GM21390 (cell line): Measurements from ENCODE around the gene HRH4.

ENCODE experiments used
- ATAC-seq: cut with Tn5 transposase; IDR thresholded peaks from one replicate; pipeline ENCODE4 v1.9.1; 2021; ENCODE audit not compliant: unreplicated experiment

The HRH4 gene

DNA sequence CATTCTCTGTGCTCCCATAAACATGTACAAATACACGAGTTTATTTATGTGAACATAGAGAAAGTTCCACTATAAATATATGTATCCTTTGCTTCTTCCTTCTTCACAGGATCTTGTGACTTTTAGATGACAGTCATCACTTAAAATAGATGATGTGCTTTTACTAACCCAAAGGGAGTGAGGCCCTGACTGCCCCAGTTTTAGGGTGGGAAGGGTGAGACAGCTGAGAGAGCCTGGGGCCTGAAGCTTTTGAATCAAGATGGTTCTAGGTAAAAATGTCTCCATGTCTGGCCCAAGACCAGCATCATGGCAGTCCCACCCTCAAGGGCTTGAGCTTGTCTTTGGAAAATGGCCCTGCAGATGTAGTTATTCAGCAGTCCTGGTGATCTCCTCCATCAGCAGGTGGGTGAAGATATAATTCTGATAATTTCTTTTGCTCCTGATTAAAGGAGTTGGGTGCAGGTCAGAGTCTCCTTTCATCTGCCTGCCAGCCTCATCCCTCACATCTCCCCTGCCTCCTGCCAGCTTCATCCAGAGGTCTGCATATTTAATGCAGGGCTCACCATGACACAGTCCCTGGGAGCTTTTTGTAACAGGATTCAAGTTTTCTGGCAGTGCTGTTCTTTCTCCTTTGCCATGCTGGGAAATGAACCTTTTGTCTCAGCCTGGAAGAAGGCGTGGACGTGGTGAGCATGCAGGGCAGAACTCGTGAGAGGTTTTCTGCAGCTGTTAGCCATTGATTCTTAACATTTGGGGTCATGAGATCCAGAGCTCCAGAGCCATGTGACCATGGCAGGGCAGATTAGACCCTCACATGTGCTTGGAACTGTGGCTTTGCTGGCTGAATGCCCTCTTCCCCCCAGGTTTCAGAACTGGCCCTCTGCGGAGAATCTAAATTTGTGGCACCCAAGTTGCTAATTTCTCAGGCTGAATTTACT is 2.7 kb downstream of the HRH4 start:
- ATAC-seq = no peak

- ATAC-seq = no peak
These were observed 5.0 kb downstream of the HRH4 start for GRCh38 chr18:24465486-24465885.

DNA sequence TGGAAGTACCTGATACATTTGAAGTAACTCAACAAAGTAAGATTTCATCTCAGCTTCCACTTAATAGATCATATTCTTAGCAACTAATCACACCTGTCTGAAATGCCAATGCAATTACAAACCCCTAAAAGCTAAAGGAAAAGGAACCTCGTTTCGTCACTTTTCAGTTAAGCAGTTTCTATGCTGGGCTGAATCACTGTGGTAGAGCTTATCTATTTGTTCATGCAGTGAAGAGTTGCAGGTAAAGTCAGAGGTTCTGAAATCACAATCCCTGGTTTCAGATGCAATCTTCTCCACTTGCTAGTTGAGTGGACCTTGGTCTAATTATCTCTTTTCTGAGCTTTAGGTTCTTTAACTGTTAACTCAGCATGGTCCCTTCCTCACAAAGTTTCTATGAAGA is 6.3 kb downstream of the HRH4 start:
- no peak for ATAC-seq

GRCh38 chr18:24470022-24470618 is 9.7 kb downstream of the HRH4 start:
- ATAC-seq = no peak

DNA sequence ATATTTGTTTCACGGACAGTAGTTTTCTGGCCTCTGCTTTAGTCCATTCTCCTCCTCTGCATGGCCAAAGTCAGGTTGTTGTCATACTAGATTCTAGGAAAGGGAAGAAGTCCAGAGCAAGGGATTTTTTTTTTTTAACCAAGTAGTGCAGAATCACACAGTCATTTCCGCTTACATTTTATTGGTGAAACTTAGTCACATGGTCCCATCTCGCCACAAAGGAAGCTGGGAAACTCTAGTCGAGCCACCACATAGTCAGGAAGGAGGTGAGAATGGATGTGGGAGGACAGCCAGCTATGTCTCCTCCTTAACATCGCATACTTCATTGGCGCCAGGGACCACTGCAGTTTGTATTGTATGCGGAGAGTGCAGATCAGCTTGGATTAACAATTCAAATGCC is 10.4 kb downstream of the HRH4 start:
- ATAC-seq = no peak

GRCh38 chr18:24472591-24472990 is 12.2 kb downstream of the HRH4 start:
- ATAC-seq = no peak

DNA sequence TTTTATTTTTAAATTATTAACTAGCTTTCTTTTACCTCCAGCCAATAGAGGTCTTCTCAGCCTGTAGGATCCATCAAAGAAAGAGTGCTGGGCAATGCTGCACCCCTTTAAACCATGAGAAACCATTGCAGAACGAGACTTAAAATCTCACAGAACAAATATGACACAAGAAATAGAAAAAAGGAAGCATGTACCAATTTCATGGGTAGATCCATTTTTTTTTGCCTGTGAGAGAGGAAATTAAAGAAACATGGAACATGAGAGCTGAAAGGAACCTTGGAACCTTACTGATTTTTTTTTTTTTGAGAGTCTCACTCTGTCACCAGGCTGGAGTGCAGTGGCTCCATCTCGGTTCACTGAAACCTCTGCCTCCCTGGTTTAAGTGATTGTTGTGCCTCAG is 14.0 kb downstream of the HRH4 start:
- no peak for ATAC-seq

DNA sequence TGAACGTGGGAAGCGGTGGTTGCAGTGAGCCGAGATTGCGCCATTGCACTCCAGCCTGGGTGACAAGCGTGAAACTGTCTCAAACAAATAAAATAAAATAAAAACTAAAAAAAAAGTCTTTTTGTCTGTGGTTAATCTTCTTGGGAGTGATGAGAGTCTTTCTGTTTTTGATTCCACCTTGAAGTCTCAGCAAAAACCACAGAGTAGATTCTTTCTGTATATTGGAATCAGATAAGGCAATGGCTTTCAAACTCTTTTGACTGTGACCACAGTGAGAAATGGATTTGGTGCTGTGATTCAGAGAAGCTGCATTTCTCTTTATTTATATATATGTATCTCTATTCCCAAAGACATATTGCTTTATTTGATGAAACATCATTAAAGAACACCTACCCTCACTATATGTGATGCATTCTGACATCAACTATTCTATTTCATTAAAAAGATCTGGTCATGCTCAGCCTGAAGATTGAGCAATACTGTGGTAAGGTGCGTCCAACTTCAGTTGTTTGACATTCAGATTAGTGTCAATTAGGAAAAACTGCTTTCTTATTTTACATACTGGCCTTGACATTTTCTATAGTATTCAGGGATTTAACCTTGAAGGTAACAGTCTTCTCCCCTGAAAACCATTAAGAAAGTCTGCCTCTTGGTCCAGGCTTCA is 15.6 kb downstream of the HRH4 start:
- no peak for ATAC-seq

- no peak for ATAC-seq
These were observed 18.9 kb downstream of the HRH4 start for GRCh38 chr18:24479371-24479770.

DNA sequence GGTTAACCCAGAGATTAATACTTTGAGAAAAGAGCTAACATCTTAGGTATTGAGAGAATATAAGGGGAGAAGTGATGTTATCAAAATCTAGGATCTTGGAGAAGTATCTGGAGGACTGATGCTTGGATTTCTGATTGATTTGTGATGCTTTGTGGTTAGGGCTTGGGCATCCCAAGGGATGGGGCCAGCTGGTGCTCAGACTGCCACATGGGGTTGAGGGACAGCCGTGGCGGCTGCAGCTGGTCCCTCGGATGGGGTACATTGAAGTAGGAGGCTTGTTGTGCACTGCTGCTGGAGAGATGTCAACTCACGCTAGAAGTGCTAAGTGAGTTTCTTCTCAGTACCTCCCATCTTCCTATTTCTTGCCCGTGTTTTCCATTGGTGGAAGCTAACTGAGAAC is 22.4 kb downstream of the HRH4 start:
- ATAC-seq = no peak

- no peak for ATAC-seq
These were observed 25.2 kb downstream of the HRH4 start for GRCh38 chr18:24485681-24486080.

DNA sequence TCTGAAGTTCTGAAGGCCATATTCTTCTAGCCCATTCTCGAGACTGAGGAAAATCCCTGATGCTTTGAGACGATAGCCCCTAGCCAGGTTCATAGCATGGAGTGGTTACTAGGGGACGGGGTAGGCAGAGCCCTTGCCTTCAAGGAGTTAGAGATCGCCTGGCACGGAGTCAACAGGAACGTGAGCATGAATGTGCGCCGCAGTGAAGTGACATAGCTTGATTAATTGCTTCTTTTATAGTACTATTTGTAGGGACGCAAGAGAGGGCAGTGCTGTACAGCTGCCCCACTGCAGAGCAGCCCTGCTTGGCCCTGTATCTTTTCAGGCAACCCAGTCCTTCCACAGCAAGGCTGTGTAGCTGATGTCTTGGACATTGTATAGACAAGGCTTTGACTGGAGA is 26.2 kb downstream of the HRH4 start:
- ATAC-seq = no peak

- ATAC-seq = no peak
These were observed 28.5 kb downstream of the HRH4 start for GRCh38 chr18:24488824-24489493.

- ATAC-seq = no peak
These were observed 30.1 kb downstream of the HRH4 start for GRCh38 chr18:24490539-24490938.

DNA sequence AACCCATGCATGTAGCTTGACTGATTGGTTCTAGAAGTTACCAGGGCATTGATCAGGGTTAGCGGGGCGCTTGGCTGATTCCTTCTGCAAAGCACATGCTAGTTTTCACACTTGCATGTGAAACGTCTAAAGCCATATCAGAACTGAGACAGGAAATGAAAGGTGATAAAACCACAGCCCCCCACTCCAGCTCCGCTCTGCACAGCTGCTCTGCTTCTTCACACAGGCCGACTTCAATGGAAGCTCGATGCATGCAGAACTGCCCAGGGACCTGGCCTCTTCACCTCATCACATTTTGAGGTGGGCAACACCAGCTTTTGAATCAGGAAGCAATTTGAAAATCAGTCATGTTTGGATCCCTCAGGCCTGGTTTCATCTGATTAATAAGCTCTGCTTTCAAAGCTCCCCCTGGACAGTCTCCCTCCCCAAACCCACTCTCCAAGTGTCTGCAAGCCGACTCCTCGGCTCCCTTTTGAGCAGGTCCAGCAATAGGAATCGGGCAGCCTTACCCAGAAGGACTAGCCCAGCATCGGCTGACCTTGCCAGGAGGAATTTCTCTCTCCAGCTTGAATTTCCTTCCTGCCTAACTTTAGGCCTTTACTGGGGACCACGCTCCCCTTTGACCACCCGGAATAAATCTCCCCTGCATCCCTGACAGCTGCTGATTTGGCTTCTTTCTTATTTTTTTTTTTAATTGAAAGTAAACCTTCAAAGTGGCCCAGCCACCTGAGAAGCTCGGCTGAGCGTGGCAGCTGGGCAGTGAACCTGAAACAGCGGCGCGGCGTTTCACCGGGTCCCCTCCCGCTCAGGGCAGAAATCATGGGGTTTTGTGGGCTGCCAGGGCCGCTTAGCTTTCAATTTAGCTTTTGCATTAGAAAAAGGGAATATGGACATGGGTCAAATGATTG is 31.7 kb downstream of the HRH4 start:
- ATAC-seq = peak; percentile 90

DNA sequence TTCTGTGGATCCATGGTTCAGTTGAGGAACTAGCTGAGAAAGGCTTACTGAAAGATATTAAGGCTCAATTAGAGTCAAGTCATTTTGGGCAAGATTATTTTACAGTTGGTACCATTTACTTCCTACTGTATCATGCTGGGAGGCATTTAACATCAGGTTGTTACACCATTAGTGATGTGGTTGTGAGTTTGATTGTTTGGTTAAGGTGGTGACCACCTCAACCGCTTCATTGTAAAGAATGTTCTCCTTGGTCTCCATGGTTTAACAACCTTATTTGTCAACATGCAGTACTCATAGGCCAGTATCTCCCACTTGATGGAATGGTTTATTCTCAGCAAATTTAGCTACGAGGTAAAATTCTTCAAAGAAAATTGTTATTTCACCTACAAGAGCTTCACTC is 34.1 kb downstream of the HRH4 start:
- no peak for ATAC-seq

DNA sequence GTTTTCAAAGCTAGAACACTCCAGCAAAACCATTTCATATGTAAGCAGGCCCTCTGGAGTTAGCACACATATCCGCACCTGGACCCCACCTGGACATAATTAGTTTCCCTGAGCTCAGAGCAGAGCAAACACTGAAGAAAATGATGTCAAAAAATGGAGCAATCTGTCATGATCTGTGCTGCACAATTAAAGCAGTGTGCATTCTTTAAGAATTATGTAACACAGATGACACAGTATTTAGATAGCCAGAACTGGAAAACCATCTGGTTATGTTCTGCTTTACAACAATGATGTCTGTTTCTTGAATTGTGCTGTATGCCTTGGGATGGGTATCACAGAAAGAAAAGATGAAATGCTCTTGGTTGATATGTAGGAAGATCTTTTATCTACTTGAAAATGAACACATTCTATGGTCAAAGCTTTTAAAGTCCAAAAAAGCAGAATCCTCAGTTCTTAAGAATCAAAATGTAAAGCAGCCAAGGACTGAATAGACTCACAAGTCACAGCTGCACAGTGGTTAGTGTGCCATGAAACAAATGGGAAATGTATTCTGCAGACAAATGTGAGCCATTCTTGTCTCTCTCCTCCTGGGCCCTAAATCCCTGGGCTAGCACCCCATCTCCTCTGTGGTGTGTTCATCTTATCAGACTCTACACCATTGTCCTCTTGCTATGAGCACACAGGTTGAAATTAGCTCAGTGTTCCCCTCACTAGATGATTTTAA is 36.8 kb downstream of the HRH4 start:
- no peak for ATAC-seq

DNA sequence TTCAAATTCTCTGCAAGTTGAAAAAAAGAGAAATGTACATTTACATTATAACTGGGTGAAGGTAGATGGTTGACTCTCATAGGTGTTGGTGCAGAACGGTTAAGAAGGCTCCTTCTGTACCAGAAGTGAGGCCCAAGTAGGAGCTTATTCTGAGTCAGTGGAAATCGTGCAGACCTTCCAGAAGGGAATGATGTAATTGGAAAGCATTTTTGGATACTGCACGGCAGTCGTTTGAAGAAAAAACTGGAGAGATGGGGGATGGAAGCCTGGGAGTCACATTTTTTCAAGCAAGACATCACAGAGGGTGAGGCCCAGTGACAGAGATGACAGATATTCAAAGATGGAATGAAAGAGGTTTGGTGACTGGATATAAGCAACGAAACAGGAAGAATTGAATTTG is 39.4 kb downstream of the HRH4 start:
- no peak for ATAC-seq

GRCh38 chr18:24500217-24500616 is 39.8 kb downstream of the HRH4 start:
- ATAC-seq = no peak

DNA sequence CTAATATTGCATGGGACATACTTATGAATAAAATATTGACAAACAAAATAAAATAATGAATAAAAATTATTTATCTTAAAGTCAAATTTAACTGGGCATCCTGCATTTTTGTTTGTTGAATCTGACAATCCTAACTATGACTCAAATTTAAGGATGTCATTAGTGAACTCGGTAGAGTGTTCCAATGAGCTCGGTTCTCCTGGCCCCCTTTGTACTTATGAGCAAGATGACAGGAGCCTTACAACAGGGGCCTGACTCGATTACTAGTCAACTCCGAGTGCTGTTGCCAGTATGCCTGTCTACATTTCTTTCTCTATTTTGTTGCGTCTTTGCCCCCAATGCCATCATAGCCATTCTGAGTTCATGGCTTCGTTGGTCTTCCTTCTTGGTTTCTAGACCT is 40.3 kb downstream of the HRH4 start:
- ATAC-seq = no peak
